Osteocyte (in vitro differentiated cells): ENCODE data around the gene ZNF511. TPM values are rescaled to one million over a fixed set of nuclear protein-coding genes. Genes with fewer than 3 reads are reported as not detected.

Source experiments
- DNase-seq: peaks from one replicate; pipeline ENCODE4 v3.0.0; 2021; ENCODE audit warnings: mixed read lengths; ENCODE audit not compliant: unreplicated experiment; ENCODE audit errors: extremely low spot score
- H3K27ac Mint-ChIP-seq: one replicate; pipeline ENCODE4 v1.8.0; 2021; ENCODE audit warnings: mild to moderate bottlenecking, mixed read lengths; ENCODE audit not compliant: unreplicated experiment
- H3K27me3 Mint-ChIP-seq: one replicate; pipeline ENCODE4 v1.8.0; 2021; ENCODE audit warnings: mixed read lengths; ENCODE audit not compliant: unreplicated experiment
- H3K36me3 Mint-ChIP-seq: one replicate; pipeline ENCODE4 v1.8.0; 2021; ENCODE audit warnings: mixed read lengths; ENCODE audit not compliant: unreplicated experiment
- H3K4me1 Mint-ChIP-seq: one replicate; pipeline ENCODE4 v1.8.0; 2021; ENCODE audit warnings: mixed read lengths; ENCODE audit not compliant: unreplicated experiment
- H3K4me3 Mint-ChIP-seq: one replicate; pipeline ENCODE4 v1.8.0; 2021; ENCODE audit warnings: mild to moderate bottlenecking, moderate library complexity, mixed read lengths; ENCODE audit not compliant: unreplicated experiment
- H3K9me3 Mint-ChIP-seq: one replicate; pipeline ENCODE4 v1.8.0; 2021; ENCODE audit warnings: mixed read lengths; ENCODE audit not compliant: unreplicated experiment
- total RNA-seq: library from RNA; stranded (reverse); gene quantifications from 2 replicates; pipeline ENCODE4 v1.2.1, GENCODE V29; 2021
- TF ChIP-seq, protein P1 (sequence below): fragments of 200-600 bp; sonication (generic); IDR thresholded peaks from 2 replicates; pipeline ENCODE4 v1.5.0; 2021; ENCODE audit warnings: antibody characterized with exemption, mild to moderate bottlenecking, moderate library complexity

ZNF511 gene
- total RNA-seq, 1 donor from 2014 or later, result 39.1 TPM

DNA sequence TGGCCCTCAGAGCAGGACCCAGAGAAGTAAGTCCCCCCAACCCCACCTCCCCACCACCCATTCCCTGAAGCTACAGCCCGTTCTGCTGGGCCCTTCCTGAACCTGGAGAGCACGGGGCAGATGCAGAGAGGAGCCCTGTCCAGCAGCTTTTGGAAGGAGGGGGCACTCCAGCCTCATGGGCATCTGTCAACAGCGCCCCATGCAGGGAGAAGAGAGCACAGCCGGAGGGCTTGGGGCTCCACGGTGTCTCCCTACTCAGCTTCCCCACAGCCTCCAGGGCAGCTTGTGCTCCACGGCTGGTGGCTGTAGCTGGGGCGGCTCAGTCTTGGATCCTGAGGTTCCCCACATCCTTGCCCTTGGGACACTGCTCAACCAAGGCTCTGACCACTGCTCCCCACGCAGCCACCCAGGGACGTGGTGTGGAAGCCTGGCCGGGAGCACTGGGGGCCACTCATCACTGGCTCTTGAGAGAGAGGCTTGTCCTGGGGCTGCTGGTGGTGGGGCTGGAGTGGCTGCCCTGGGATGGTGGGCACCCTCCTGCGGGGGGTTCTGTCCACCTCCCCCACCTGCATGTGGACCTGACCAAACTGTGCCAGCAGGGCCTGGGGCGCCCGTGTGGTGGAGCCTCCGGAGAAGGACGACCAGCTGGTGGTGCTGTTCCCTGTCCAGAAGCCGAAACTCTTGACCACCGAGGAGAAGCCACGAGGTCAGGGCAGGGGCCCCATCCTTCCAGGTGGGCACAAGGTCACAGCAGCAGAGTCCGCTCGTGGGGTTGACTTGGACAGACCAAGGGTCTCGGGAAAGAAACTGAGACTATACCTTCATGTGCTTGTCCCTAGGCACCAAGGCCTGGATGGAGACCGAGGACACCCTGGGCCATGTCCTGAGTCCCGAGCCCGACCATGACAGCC is 42.9 kb downstream of the ZNF511 start:
- Mint-ChIP-seq H3K4me3 (no peak overlapping the region), H3K9me3 (no peaks in the 10 kb centered on the region)
- DNase-seq, result no peak

DNA sequence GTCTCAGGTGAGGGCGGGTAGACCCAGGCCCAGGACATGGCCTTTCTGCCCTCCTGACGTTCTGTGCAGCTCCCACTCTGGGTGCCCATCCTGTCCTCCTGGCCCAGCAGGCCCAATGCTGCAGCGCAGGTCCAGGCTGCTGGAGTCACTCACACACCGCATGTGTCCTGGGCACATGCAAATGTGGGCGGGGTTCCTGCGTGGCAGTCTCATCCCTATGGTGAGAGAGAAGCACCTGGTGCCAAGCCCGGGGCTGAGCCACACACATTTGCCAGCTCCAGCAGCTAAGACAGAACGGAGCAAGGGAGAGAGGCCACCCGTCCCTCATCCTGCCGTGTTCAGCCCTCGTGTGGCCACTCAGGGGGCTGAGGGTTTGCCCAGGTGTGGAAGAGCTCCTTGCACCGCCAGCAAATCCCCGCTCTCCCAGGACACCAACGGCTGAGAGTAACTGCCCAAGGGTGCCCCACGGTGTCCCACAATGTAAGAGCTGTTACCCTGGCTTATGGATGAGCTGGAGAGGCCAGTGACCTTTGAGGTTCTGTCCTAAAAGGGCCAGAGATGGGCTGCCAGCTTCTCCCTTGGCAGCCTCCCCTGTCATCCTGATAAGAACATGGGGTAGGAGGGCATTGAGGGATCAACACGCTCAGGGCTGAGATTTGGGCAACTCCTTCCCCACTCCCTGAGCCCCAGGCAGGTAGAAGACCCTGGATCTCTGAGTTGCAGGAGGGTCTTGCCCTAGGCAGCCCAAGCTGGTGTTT is 44.7 kb downstream of the ZNF511 start:
- H3K4me1 Mint-ChIP-seq, result no peaks in the 10 kb centered on the region
- H3K36me3 Mint-ChIP-seq, result peaks cover 1% of the 10 kb centered on the region
- no peaks in the 10 kb centered on the region for H3K27me3 Mint-ChIP-seq
- TF ChIP-seq, protein P1, sequence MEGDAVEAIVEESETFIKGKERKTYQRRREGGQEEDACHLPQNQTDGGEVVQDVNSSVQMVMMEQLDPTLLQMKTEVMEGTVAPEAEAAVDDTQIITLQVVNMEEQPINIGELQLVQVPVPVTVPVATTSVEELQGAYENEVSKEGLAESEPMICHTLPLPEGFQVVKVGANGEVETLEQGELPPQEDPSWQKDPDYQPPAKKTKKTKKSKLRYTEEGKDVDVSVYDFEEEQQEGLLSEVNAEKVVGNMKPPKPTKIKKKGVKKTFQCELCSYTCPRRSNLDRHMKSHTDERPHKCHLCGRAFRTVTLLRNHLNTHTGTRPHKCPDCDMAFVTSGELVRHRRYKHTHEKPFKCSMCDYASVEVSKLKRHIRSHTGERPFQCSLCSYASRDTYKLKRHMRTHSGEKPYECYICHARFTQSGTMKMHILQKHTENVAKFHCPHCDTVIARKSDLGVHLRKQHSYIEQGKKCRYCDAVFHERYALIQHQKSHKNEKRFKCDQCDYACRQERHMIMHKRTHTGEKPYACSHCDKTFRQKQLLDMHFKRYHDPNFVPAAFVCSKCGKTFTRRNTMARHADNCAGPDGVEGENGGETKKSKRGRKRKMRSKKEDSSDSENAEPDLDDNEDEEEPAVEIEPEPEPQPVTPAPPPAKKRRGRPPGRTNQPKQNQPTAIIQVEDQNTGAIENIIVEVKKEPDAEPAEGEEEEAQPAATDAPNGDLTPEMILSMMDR, result no peak
- H3K9me3 Mint-ChIP-seq, result no peaks in the 10 kb centered on the region
- H3K27ac Mint-ChIP-seq, result no peak overlapping the region
- H3K4me3 Mint-ChIP-seq, result no peak overlapping the region
- no peak for DNase-seq

More for the DNA sequence above, 42.9 kb downstream of the ZNF511 start:
- Mint-ChIP-seq H3K27me3 (no peaks in the 10 kb centered on the region), H3K4me1 (no peaks in the 10 kb centered on the region), H3K36me3 (peaks cover 1% of the 10 kb centered on the region), H3K27ac (no peak overlapping the region)
- TF ChIP-seq, protein P1, result no peak

DNA sequence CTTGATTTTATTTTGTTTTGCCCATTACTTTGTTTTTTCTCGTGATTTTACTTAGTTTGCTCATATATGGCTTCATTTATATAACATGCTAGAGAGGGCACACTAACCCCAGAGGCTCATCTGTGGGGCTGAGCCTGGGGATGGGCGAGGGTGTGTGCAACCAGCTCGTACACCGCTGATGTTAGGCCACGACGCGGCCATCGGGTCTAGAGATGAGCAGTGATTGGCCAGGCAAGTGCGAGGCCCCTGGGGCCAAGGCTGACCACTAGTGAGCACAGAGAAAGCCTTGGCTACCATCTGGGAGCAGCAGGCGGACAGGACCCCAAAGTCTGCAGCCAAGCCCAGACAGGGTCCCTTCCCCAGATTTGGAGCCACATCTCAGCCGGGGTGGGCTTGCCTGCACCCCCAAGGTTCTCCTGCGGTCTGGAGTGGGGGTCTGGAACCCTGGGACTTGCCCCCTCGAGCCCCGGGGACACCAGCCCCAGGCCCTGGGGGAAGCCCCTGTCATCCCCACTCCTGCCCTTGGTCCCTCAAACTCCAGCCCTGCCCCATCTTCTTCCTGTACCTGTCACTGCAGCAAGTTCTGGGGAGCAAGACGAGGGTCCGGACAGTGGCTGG is 45.4 kb downstream of the ZNF511 start:
- Mint-ChIP-seq H3K36me3 (peaks cover 1% of the 10 kb centered on the region), H3K27ac (no peak overlapping the region), H3K4me3 (no peak overlapping the region), H3K4me1 (no peaks in the 10 kb centered on the region), H3K27me3 (no peaks in the 10 kb centered on the region), H3K9me3 (no peaks in the 10 kb centered on the region)
- no peak for DNase-seq
- TF ChIP-seq, protein P1, result no peak

DNA sequence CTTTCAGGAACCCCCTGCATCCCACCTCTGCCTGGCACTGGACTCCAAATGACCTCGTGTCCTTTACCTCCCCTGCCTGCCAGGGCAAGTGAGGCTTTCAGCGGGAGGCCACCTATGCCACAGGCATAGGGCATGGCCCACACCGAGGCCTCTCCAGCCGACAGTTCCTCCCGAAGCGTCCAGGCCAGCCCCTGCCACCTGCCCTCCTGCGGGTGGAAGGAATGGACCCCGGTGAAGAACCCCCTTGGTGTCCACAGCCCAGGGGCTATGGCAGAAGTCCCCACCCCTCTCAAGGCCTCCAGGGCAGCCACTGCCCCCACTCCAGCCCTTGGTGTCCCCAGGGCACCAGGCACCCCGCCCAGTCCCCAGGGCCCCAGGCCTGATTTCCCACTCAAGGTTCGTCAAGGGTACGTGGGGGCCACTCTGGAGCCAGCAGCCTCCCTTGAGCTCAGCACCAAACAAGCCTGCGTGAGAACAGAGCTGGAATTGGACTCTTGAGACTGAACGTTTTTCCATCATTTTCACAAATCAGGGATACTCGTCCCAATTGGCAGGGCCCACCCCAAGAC is 46.0 kb downstream of the ZNF511 start:
- Mint-ChIP-seq H3K36me3 (peaks cover 1% of the 10 kb centered on the region), H3K9me3 (no peaks in the 10 kb centered on the region), H3K27ac (no peak overlapping the region), H3K4me3 (no peak overlapping the region), H3K4me1 (no peaks in the 10 kb centered on the region), H3K27me3 (no peaks in the 10 kb centered on the region)
- TF ChIP-seq, protein P1, result no peak
- DNase-seq, result no peak
